Measurements from ENCODE around the gene ASPSCR1.

DNA sequence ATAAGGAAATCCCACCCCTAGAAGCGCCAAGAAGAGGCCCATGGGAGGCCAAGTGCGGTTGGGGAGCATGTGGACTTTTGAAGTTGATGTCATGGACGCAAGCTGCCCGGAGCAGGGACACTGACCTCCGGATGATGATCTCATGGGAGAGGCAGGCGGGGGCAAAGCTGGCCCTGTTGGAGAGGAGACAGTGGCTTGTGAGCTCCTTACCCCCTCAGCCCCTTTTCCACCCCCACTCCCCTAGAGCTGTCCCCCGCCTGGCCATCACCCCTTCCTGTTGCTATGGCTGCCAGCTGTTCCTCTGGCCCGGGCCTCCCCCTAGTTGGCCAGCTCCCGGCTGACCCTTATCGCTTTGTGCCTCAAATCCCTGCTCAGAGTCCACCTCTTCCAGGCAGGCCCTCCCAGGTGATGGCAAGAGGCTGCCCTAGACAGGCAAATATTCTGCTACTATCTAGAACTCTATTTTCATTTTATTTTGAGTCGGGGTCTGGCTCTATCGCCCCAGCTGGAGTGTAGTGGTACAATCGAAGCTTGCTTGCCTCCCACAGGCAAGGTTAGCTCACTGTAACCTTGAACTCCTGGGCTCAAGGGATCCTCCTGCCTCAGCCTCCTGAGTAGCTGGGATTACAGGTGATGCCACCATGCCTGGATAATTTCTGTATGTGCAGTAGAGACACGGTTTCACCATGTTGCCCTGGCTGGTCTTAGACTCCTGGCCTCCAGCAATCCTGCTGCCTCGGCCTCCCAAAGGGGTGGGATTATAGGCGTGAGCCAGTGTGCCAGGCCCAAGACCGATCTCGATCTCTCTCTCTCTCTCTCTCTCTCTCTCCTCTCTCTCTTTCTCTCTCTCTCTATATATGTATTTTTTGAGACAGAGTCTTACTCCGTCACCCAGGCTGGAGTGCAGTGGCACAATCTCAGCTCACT is 23.0 kb upstream of the ASPSCR1 start:
- no peak for TF ChIP-seq EZH2 (IDR thresholded peaks at IDR 0.05)
- TF ChIP-seq, protein P1, sequence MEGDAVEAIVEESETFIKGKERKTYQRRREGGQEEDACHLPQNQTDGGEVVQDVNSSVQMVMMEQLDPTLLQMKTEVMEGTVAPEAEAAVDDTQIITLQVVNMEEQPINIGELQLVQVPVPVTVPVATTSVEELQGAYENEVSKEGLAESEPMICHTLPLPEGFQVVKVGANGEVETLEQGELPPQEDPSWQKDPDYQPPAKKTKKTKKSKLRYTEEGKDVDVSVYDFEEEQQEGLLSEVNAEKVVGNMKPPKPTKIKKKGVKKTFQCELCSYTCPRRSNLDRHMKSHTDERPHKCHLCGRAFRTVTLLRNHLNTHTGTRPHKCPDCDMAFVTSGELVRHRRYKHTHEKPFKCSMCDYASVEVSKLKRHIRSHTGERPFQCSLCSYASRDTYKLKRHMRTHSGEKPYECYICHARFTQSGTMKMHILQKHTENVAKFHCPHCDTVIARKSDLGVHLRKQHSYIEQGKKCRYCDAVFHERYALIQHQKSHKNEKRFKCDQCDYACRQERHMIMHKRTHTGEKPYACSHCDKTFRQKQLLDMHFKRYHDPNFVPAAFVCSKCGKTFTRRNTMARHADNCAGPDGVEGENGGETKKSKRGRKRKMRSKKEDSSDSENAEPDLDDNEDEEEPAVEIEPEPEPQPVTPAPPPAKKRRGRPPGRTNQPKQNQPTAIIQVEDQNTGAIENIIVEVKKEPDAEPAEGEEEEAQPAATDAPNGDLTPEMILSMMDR (IDR thresholded peaks at IDR 0.05), result no peak
